Neural progenitor cell (in vitro differentiated cells): ENCODE measurements around the gene NLRP6.

Source experiments
- CTCF ChIP-seq: fragments of 200-600 bp; sonication (generic); IDR thresholded peaks from 2 replicates; pipeline ENCODE4 v1.5.1; 2017; ENCODE audit warnings: antibody characterized with exemption, mild to moderate bottlenecking
- EZH2 ChIP-seq: fragments of 200-600 bp; sonication (generic); IDR thresholded peaks from 2 replicates; pipeline ENCODE4 v1.6.1; 2017; ENCODE audit warnings: antibody characterized with exemption, mild to moderate bottlenecking, moderate library complexity

GRCh38 chr11:326592-326841 is 48.3 kb downstream of the NLRP6 start:
- TF ChIP-seq CTCF (no peak), EZH2 (no peak)
